Omental fat pad (tissue), 4 donors: ENCODE measurements around the gene ZNF277. TPM values are rescaled to one million over a fixed set of nuclear protein-coding genes. Genes with fewer than 3 reads are reported as not detected.

ENCODE experiments used
- ATAC-seq: fragments of 150-250 bp; one replicate; pipeline ENCODE4 v1.9.1; 2016; ENCODE audit warnings: mild to moderate bottlenecking, moderate library complexity; ENCODE audit not compliant: low FRiP score
- DNase-seq: peaks from one replicate; pipeline ENCODE4 v3.0.0-alpha.2; 2019; ENCODE audit warnings: low spot score
- total RNA-seq, 4 donors: library from RNA; depleted of rRNA; stranded (reverse); fragments of >200 nt; gene quantifications; one replicate each; pipeline ENCODE4 v1.1.0, GENCODE V29; 2016
- TF ChIP-seq, protein P1 (sequence below), 3 donors: fragments of 450-650 bp; IDR thresholded peaks; one replicate each; pipeline ENCODE4 v1.5.1; 2016 to 2017; ENCODE audit warnings: antibody characterized with exemption in 3 of 3, mild to moderate bottlenecking in 3 of 3, moderate library complexity in 2 of 3

Gene ZNF277
- total RNA-seq, 4 donors from 2014 or later, result 15.9 to 24.9 (median 19.3) TPM

DNA sequence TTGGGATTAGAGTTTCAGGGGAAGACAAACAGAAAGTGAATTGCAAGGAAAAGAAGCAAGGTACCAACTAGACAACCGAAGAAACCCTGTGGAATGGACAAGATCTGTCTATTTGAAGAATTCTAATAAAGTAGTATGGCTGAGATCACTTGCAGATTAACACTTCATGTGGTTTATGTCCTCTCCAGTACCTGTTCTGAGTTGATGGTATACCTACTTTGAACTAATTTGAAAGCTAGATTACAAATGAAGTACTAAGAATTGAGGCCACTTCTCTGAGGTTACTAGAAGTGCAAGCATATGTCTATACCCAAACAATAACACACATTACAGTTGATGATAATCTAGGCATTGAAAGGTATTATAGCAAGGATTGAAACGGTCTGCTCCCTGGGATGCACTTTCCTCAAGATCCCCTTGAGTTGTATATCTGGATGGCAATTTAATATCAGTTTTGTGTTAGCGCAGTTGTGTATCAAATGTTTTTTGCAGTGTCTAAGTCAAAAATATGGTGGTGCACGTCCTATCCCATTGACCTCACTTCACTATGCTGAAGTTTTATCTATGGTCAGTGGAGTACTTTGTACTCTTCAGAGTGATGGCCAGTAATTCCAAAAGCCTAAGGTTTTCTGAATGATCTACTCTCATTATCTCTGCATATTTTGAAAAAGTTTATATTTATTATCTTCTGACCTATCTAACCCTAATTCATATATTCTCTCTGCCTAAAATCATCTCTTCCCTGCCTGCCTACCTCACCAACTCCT is 25.9 kb downstream of the ZNF277 start:
- no peak for ATAC-seq
- no peak for DNase-seq
- TF ChIP-seq, protein P1, sequence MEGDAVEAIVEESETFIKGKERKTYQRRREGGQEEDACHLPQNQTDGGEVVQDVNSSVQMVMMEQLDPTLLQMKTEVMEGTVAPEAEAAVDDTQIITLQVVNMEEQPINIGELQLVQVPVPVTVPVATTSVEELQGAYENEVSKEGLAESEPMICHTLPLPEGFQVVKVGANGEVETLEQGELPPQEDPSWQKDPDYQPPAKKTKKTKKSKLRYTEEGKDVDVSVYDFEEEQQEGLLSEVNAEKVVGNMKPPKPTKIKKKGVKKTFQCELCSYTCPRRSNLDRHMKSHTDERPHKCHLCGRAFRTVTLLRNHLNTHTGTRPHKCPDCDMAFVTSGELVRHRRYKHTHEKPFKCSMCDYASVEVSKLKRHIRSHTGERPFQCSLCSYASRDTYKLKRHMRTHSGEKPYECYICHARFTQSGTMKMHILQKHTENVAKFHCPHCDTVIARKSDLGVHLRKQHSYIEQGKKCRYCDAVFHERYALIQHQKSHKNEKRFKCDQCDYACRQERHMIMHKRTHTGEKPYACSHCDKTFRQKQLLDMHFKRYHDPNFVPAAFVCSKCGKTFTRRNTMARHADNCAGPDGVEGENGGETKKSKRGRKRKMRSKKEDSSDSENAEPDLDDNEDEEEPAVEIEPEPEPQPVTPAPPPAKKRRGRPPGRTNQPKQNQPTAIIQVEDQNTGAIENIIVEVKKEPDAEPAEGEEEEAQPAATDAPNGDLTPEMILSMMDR (IDR thresholded peaks at IDR 0.05), result no peak

DNA sequence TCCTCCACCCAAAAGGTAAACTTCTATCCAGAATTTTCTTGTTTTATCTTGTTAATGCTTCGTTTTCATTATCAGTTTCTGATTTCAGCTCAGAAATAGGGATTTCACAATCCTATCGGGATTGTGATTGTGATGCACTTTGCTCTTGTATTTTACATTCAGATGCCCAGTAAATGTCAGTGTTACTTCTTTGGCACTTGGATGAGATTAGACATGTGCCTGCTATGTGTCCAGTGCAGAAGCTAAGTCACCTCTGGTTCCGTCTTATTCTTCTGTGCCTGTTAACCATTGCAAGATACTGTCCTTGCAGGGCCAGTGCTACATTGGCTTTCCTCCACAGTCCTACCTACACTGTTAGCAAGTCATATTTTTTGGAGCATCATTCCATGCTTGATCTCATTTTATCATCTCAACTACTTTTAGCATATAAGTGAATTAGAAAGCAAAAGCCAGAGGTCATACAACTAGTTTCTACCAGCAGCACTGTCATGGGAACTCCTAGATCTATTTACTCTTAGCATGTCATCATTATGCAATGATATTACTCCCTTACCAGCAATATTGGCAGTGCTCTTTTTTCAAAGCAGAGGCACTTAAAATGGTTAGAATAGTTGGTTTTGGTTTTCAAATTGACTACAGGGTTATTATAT is 26.7 kb downstream of the ZNF277 start:
- DNase-seq, result no peak
- ATAC-seq, result no peak
- TF ChIP-seq, protein P1 (IDR thresholded peaks at IDR 0.05), result no peak

DNA sequence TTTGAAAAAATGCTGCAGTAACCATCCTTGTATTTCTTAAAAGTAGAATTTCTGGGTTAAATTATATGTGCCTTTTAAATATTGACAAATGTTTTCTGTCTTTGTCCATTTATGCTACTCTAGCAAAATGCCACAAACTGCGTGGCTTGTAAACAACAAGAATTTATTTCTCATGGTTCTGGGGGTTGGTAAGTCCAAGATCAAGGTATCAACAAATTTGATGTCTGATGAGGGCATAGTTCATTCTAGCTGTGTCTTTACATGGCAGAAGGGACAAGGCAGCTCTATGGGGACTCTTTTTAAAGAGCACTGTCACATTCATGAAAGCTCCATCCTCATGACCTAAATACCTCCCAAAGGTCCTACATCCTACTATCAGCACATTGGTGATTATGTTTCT is 27.7 kb downstream of the ZNF277 start:
- DNase-seq, result no peak
- no peak for ATAC-seq
- TF ChIP-seq, protein P1 (IDR thresholded peaks at IDR 0.05), result no peak

DNA sequence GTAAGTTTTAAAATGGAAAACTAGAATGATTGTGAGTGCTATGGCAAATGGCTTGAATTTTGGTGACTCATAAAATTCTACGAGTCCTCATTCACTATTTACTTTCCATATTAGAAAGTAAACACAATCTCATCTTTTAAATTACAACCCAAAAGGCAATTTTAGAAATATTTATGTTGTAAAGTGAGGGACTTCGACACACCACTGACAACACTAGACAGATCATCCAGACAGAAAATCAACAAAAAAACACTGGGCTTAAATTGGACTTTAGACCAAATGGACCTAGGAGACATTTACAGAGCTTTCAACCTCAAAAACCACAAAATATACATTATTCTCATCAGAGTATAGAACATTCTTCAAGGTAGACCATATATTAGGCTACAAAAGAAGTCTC is 30.1 kb downstream of the ZNF277 start:
- DNase-seq (no peak), ATAC-seq (no peak)
- TF ChIP-seq, protein P1 (IDR thresholded peaks at IDR 0.05), result no peak

DNA sequence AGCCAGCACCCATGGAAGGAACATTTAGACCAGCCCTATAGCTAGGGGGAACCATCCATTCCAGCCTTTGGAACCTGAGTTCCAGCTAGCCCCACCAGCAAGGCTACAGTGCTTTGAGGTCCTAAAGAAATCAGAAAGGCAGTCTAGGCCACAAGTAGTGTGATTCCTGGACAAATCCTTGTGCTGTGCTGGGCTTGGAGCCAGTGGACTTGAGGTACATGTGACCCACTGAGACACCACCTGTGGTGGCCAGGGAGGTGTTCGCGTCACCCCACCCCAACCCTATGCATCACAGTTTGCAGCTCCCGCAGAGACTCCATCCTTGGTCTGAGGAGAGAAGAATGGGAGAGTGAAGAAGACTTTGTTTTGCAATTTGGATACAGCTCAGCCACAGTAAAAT is 31.8 kb downstream of the ZNF277 start:
- no peak for ATAC-seq
- no peak for DNase-seq
- TF ChIP-seq, protein P1 (IDR thresholded peaks at IDR 0.05), result no peak

DNA sequence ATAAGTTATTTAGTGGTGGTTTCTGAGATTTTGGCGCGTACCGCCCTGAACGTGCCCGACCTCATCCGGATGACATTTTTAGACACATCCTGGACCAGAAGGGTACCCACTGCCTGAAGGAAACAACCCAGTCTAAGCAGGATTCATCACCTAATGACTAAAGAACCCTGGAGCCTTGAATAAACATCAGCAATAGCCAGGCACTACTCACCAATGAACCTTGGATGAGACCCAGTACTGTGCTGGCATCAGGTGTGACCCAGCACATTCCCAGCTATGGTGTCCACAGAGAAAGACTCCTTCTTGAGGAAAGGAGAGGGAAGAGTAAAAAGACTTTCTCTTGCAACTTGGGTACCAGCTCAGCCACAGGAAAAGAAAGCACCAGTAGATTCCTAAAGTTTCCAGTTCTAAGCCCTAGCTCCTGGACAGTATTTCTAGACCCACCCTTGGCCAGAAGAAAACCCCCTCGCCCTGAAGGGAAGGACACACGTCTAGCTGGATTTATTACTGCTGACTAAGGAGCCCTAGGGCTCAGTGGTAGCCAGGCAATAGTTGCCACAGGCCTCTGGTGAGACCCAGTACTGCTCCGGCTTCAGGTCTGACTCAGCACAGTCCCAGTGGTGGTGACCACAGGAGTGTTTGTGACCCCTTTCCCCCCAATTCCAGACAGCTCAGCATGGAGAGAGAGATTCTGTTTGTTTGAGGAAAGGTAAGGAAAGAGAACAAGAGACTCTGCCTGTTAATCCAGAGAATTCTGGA is 32.5 kb downstream of the ZNF277 start:
- TF ChIP-seq, protein P1 (IDR thresholded peaks at IDR 0.05), result no peak
- no peak for ATAC-seq
- no peak for DNase-seq
